Measurements from ENCODE around the gene TAF15. TPM values are rescaled to one million over a fixed set of nuclear protein-coding genes. Genes with fewer than 3 reads are reported as not detected.
A peak's percentile ranks its signal among the peaks of the same experiment; 100 is the strongest.

The TAF15 gene
- total and polyA plus RNA-seq, 2 of the 4 experiments (the other 2 are of a cell fraction) = 46.8 to 98.0 TPM

- no peak overlapping the region for H2AK9ac ChIP-seq (replicated peaks; ENCODE audit: low read depth, low read length, poor library complexity)
- H3K4me3 ChIP-seq (ENCODE audit: insufficient read depth, low read depth, low read length) = peak overlapping the region; percentile 43
- TF ChIP-seq ELK1 (IDR thresholded peaks at IDR 0.05; ENCODE audit: borderline replicate concordance, low read depth, low read length) = no peak
- H4K20me1 ChIP-seq (ENCODE audit: insufficient read depth, low read length) = no peaks in the 10 kb centered on the region
- no peak overlapping the region; the same call in 2 of the 3 replicates for H2BK15ac ChIP-seq (ENCODE audit: low read depth, low read length)
- DNase-seq (no peak), ATAC-seq (ENCODE audit: low read depth) (no peak)
- 57% methylated on average over 2 of the region's 8 CpGs; no CpG with 5 or more reads in 1 of the 2 experiments for WGBS, 2 experiments (ENCODE audit: extremely low coverage in 2 of 2, insufficient read length in 1 of 2)
- H3K18ac ChIP-seq (ENCODE audit: low read depth, low read length) = no peak overlapping the region
- H3K4me2 ChIP-seq (ENCODE audit: low read depth, low read length) = peak overlapping the region; percentile 94
- H3K36me3 ChIP-seq (ENCODE audit: control insufficient read depth, insufficient read depth, low read length) = no peaks in the 10 kb centered on the region
- no peak overlapping the region for H3K56ac ChIP-seq (ENCODE audit: extremely low read depth, insufficient read depth, low read length)
- intact Hi-C loops (cut with micrococcal nuclease) (no loop called here), in situ Hi-C loops (cut with MboI; ENCODE audit: low sequenced_read_pairs) (no loop called here), dilution Hi-C loops (cut with HindIII; ENCODE audit: low sequenced_read_pairs, unreplicated experiment) (no loop called here)
- no peak overlapping the region for H2BK5ac ChIP-seq (ENCODE audit: low read depth, low read length, poor library complexity, severe bottlenecking)
- ChIA-PET POLR2A (ENCODE audit: unreplicated experiment) (no interaction called here), CTCF (interaction anchor here (0.7 to 1.3 kb wide), 3 partner anchors 9 to 32 kb away, joined by 3 to 6 read pairs (median 3); no protein-coding TSS in a partner anchor)
- no peak overlapping the region; the same call in 1 of the 2 replicates for H4K91ac ChIP-seq (ENCODE audit: insufficient read depth, low read depth, low read length)
- H2AK5ac ChIP-seq (ENCODE audit: low read depth, low read length) = no peak overlapping the region
- H3K4ac ChIP-seq (ENCODE audit: low read depth, low read length) = peak overlapping the region; percentile 52; the same call in 1 of the 2 replicates
- H4K8ac ChIP-seq (ENCODE audit: low read depth in 2 of 2, low read length in 2 of 2) = no peak overlapping the region
- peak overlapping the region; percentile 90 for H2AFZ ChIP-seq (replicated peaks; ENCODE audit: low read length, poor library complexity)
- no peak overlapping the region for H3K27ac ChIP-seq (ENCODE audit: insufficient read depth, low read length)
- H2BK20ac ChIP-seq (ENCODE audit: low read depth, low read length) = no peak overlapping the region
- H3K79me1 ChIP-seq (ENCODE audit: low read depth in 1 of 2, low read length in 2 of 2) = no peaks in the 10 kb centered on the region
- no peak overlapping the region for H2BK120ac ChIP-seq (ENCODE audit: low read depth, low read length)
- no TSS peak for BruUV-seq (replicated peaks)
- no peak overlapping the region for H3K23ac ChIP-seq (ENCODE audit: low read depth, low read length)
- H3K14ac ChIP-seq (replicated peaks; ENCODE audit: low read depth, low read length) = peak overlapping the region; percentile 81; the same call in 1 of the 2 replicates
- H3K27me3 ChIP-seq (ENCODE audit: control insufficient read depth, insufficient read depth, low read length) = peaks cover 65% of the 10 kb centered on the region
- H3K9me3 ChIP-seq (ENCODE audit: control insufficient read depth, insufficient read depth, low read length) = no peaks in the 10 kb centered on the region
- no peaks in the 10 kb centered on the region for H3K9me1 ChIP-seq (ENCODE audit: insufficient read depth, low read length)
- 0 out of 2 replicates have a peak overlapping the region, but pooled peaks have one; percentile 22 for H3K9ac ChIP-seq (ENCODE audit: low read depth, low read length)
- no peak overlapping the region for H4K5ac ChIP-seq (ENCODE audit: low read depth, low read length)
- H3K4me1 ChIP-seq (ENCODE audit: control insufficient read depth, insufficient read depth, low read length) = no peaks in the 10 kb centered on the region; the same call in 1 of the 2 replicates
These were observed 13.4 kb upstream of the TAF15 start for GRCh38 chr17:35795871-35796265.

Data from IMR-90 (cell line).